Epidermal melanocyte (primary cell): ENCODE data around the gene SSTR4.

Experiments used
- DNase-seq: peaks from one replicate; pipeline ENCODE4 v3.0.0; 2011; ENCODE audit warnings: low spot score; ENCODE audit not compliant: insufficient read length

SSTR4 gene

DNA sequence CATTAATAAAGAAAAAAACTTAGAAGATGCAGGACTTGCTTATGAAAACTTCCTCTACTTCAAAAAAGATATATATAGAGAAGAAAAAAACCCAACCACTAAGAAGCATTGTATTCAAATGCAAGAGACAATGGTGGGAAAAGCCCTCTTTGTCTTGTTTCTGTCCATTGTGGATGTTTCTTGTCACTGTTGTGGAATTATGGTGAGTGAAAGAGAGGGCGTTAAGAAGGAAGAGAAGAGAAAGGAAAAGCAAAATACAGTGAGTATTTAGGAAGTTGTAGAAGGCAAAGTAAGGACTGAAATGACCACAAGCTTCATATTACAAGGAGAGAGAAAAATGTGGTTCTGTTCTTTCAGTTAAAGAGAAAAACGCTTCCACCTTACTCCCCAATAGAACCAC lies 28.5 kb downstream of the SSTR4 start:
- no peak for DNase-seq

DNA sequence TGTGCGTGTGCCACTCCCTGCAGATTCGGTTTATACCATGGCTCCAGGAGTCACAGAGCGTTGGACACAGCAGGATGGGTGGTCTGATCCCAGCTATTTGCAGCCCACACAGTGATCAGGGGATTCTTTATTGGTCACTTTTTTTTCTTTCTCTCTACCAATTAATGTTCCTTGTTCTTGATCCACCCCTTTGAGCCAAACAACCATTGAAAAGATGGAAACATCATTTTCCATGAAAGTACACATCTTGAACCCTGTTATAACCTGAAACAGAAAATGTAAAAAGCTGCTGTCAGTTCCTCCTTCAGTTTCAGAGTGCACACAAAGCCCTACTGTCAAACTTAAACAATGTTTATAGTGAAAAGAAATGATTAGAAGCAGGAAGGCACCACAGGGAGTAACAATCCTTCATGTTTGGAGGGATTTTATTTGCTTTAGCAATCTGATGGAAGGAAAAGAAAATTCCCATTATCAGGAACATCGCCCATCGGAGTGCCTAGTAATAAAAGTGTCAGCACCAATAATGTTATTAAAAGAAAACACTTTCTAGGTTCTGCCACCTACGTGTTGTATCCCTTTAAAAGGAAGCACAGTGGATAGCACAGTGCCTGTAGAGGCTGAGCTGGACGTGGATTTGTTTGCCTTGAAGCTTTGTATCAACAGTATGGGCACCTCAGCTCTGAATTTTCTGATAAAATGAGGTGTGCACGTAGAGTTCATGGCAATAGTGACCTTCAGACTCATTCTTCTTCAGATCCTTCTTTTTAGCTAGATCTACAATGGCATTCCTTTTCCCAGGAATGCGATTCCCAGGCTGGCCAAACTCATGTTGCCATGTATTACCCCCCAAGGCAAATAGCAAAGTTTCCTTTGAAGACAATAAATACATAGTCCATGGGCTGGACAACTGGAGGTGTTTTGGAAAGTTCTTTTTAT lies 30.4 kb downstream of the SSTR4 start:
- no peak for DNase-seq

- no peak for DNase-seq
Observed at GRCh38 chr20:23066772-23067171, 31.7 kb downstream of the SSTR4 start.

GRCh38 chr20:23068283-23068682 lies 33.2 kb downstream of the SSTR4 start:
- DNase-seq = no peak

- no peak for DNase-seq
Observed at GRCh38 chr20:23069108-23069507, 34.0 kb downstream of the SSTR4 start.

DNA sequence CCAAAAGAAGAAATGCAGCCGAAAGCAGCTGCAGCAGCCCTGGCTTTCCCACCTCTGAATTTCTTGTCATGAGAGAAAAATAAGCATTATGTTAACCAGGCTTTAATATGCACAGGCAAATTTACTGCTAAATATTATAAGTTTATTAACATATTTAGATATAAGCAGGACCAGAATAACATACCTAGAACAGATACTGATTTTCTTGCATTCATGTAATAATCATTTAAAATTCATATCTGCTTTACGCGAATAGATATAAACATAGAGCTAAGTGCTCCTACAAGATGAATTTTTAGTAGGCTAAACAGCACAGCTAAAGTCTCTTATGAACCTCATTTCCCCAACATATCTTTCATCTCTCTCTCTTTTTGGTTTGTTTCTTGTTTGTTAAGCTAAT lies 36.3 kb downstream of the SSTR4 start:
- DNase-seq = no peak

DNA sequence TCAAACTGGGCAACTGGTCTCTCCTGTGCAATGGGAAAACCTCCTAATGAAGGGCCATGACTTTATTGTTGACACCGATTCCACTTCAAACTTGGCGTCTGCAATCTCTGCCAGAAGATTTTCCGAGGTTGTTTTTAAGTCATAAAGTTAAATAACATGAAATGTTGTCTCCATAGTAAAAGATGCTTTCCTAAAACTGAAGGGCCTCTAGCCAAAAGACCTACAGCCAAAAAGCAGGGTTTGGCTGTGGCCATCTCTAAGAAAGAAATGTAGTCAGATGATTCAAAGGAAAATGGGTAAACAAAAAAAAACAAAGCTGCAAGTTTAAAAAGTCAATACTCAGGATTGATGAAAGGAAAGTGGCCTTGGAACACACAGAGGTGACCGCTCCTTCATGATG lies 36.9 kb downstream of the SSTR4 start:
- DNase-seq = no peak

GRCh38 chr20:23072892-23073586 lies 37.9 kb downstream of the SSTR4 start:
- no peak for DNase-seq

- no peak for DNase-seq
Observed at GRCh38 chr20:23074052-23074451, 38.9 kb downstream of the SSTR4 start.

DNA sequence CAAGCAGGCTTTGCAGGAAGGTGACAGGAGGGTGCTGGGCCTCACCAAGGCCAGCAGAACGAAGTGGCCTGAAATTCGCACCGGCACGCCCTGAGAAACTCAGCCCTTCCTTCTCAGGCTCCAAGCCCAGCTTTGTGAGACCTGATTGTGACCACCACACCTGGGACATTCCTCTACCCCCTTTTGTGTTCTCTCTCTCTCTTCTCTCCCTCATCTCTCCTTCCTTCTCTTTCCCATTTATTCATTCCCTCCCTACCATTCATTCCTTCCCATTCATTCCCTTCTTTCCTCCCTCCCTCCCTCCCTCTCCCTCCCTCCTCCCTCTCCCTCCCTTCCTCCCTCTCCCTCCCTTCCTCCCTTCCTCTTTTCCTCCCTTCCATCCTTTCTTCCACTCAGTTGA lies 42.2 kb downstream of the SSTR4 start:
- no peak for DNase-seq

GRCh38 chr20:23078351-23079015 lies 43.4 kb downstream of the SSTR4 start:
- no peak for DNase-seq

DNA sequence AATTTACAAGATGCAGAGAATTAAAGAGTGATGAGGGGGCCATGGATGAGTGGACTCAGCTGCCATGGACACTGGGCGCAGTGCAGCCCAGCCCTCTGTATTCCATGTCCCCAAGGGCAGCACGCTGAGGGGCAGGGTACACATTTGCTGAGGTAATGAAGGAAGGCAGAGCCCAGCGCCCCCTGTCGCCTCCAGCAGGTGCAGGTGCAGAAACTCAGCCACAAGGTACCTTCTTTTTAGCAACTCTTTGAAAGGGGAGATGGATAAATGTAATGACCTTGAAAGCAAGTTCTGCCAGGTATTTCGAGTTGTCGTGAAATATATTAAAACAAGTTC lies 43.9 kb downstream of the SSTR4 start:
- no peak for DNase-seq

DNA sequence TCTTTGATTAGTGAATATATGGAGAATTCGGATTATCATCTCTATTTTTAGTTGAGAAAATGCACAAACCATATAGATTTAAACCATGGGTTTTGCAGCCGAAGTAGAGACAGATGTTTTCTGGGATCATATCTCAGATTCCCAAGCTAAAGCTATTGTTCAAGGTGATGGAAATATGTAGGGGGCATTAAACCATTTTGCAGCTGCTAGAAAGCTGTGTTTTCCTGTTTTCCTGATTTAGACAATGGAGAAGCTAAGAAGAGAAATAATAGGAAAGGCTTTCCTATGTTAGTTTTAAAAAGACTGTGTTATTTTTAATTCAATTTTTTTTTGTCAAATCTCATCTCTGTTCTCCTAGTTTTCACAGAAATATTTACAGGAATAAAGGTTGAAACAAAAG lies 44.8 kb downstream of the SSTR4 start:
- no peak for DNase-seq

- DNase-seq = no peak
Observed at GRCh38 chr20:23080521-23080920, 45.4 kb downstream of the SSTR4 start.

DNA sequence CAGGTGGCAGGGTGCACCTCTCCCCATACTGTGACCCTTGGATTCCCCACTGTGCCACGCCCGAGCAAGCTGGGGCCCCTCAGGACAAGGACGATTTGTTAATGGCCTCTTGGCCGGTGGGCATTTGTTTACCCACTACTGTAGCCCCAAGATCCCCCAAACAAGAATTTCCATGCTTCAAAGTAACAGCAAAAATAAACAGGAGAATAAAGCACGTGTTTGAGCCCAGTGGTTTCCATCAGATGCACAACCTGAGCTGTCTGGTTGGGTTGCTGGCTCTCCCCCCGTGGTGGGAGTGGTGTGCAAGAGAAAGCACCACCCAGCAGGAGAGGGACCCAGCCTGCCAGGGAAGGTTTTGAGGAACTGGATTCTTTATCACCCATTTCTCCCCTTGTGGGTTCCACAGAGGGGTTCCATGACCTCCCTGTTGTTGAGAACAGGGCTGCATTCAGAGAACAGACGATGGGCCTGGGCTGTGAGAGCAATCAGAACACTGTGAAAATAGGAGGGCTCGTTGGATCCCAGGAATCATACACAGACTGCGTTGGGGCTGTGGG lies 46.2 kb downstream of the SSTR4 start:
- no peak for DNase-seq

DNA sequence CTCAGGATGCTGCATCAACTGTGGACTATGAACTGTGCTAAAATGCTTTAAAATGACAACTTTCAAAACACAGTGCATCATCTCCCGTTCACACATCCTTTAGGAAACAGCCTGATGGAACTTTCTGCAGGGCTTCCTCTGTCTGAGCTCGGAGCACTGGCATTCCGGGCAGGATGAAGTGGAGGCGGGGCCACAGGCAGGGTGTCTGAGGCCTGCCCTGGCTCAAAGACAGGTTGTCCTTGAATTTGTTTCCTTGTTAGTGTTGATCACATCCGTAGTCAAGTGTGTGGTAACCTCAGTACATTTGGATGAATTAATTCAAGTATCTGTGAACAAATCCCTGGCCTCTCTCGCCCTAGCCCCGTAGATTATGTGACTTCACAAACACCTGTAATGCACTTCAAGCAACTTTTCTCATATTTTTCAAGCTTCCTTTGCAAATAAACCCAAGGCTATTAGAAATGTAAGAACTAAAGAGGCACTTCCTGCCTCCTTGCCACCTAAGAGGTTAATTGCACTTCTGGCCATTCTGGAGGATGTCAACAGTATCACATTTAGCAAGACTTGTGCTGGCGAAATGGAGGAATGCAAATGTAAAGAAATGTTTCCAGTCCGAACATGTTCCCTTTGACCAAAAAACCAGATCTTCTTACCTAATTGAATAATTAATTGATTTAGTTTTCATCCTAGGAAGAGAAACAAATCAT lies 47.9 kb downstream of the SSTR4 start:
- no peak for DNase-seq

- no peak for DNase-seq
Observed at GRCh38 chr20:23083553-23084220, 48.6 kb downstream of the SSTR4 start.

DNA sequence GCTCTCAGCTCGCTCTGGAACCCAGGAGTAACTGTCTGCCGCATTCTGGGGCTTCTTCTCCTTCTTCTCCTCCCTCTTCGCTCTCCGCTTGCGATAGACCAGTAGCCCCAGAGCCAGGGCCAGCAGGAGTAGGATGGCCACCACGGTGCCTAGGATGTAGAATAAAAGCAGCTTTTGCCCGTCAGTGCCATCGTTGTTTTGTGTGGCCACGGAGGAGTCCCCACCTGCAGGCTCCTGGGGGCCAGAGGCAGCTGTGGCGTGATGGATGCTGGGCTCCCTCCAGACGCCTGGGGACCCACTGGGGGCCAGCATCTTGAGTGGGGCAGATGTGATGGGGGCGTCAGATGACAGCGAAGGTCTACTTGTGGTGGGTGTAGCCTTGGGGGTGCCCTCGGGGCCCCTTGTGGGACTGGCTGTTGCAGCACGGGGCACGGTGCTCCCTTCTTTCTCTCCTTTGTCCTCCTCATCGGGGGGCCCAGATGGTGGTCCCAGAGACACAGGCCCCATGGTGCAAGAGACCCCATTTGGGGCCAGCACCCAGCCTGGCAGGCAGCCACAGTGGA lies 49.3 kb downstream of the SSTR4 start:
- DNase-seq = no peak

DNA sequence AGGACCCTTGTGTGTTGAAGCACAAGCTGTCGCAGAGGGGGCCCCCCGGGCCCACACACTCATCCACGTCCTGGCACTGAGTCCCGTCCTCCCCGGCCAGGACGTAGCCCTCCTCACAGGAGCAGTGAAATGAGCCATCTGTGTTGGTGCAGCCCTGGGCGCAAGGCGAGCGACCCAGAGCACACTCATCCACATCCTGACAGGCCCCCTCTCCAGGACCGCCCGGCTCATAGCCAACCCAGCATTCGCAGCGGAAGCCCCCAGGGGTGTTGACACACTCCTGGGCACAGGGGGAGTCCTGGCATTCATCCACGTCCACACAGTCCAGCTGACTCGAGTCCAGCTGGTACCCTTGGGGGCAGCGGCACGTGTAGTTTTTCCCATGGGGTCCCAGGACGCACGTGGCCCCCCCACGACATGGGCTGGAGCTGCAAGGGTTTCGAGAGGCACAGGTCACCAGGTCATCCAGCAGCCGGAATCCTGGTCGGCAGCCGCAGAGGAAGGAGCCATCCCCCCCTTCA lies 49.8 kb downstream of the SSTR4 start:
- DNase-seq = no peak

GRCh38 chr20:23085436-23086055 lies 50.4 kb downstream of the SSTR4 start:
- DNase-seq = no peak
